Measurements from ENCODE around the gene AKR7A2.

The AKR7A2 gene

GRCh38 chr1:19343617-19344350 lies 31.8 kb upstream of the AKR7A2 start:
- no peak for DNase-seq (ENCODE audit: low read depth)

GRCh38 chr1:19342894-19343616 lies 31.1 kb upstream of the AKR7A2 start:
- no peak for DNase-seq (ENCODE audit: low read depth)

DNA sequence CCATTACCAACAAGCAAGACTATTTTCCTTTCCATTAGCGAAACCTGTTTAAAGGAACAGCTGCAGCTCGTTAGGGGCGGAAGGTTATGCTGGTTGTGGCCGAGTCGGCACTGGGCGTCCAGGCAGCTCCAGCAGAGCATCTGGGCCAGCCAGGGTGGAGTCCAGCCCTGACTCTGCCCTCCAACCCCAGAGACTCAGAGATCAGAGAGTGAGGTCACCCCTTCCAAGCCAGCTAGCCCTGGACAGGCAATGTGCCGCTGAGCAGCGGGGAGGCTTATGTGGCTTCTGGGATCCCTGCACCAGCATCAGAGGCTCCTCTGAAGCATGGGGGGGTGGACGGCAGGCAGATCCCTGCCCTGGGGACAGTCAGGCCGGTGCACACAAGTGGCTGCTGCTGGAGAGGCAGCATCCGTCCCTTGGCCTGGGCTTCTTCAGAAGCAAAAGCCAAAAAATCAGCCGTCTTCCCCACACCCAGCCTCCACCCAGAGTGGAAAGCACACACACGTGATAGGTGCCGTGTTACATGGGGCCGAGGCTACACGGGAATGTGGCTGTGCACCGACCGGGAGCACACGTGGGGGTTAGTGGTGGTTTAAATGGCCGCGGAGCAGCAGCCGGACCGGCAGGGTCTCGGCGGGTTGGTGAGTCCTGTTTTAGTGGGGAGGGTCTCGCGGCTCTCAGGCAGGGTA lies 30.3 kb upstream of the AKR7A2 start:
- peak; percentile 28 for DNase-seq (ENCODE audit: low read depth)

- DNase-seq (ENCODE audit: low read depth), result peak; percentile 44
Observed at GRCh38 chr1:19341201-19342061, 29.5 kb upstream of the AKR7A2 start.

GRCh38 chr1:19340387-19340937 lies 28.5 kb upstream of the AKR7A2 start:
- no peak for DNase-seq (ENCODE audit: low read depth)

DNA sequence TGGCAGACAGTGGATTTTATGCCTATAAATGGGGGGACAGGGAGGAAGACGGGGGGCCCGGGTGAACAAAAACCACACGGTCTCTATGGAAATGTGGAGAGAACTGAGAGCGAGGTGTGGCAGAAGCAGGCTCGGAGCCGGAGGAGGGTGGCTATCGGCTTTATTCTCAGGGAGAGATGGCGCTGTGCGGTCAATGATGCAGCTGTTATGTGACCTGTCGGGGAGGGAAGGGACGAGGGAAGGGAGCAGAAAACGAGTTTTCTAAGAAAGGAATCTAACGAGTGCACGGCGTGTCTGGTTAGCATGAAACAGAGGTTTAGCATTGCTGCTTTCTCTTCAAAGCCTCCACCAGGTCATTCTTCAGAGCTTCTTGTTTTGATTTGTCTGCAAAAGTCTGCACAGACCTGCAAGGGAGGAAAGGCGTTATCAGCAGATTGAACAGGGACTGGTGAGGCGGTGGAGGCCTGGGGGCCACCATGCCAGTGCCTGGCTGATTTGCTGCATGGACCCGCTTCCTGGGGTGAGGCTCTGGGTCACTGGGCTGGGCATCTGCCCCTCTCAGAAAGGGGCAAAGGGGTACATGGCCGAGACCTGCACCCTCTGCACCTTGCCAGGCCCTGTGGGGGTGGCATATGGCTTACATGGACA lies 27.4 kb upstream of the AKR7A2 start:
- DNase-seq (ENCODE audit: low read depth), result no peak

DNA sequence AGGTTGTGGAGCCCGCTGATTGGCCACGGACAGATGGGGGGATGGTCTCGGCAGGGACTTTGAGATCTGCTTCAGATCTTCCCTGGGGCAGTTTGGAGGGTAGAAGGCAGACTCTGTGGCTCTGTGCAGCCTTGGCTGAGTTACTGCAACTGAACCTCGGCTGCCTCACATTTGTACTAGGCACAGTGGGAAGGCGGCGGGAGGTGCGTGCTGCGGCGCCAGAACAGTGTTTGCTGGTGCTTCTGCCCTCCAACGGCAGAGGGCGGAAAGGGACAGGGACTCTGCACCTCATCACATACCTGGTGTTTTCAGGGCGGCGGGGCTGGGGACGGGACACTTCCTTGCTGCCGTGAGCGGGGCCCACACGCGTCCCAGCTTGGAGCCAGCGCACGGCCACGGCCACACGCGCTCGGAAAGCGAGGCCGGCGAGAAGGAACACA lies 26.4 kb upstream of the AKR7A2 start:
- DNase-seq (ENCODE audit: low read depth), result no peak

GRCh38 chr1:19337289-19337688 lies 25.3 kb upstream of the AKR7A2 start:
- DNase-seq (ENCODE audit: low read depth), result no peak

DNA sequence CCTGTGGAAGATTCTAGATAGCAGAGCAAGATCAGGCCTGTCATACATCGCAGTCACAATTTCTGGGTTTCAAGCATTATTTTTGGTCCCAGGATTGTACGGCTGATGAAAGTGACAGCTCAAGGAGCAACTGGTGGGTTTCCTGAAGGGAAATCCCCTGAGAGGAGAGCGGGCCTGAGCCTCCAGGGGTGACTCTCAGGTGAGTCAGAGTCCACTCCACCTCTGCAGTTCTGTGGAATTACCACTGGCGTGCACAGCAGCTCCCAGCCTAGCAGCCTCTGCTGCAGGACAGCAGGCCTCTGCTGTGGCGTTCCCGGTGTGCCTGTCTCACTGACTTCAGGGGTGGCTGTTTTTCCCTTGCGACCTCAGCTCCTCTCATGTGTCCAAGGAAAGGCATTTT lies 24.6 kb upstream of the AKR7A2 start:
- DNase-seq (ENCODE audit: low read depth), result no peak

DNA sequence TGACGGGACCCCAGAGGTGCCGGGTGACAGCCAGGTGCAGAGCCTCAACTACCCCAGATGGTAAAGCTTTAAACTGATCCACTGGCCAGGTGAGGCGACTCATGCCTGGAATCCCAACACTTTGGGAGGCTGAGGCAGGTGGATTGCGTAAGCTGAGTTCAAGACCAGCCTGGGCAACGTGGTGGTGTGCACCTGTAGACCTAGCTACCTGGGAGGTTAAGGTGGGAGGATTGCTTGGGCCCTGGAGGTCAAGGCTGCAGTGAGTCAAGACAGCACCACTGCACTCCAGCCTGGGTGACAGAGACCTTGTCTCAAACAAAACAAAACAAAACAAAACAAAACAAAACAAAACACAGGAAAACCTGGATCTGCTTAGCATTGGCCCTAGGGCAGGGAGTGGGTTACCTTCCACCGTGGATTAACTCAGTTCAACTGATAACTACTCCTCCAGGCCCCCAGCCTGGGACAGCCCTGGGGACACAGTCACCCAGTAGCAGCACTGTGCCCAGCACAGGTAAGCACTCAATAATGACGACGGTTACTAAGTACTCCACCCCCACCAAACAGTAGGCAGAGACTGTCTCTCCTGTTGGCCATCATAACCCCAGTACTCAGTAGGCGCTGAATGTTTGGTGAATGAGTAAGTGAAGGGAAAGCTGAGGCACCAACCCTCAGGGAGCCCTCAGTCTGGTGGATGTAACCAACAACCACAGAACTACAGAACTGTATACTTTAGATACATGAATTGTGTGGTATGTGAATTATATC lies 21.8 kb upstream of the AKR7A2 start:
- no peak for DNase-seq (ENCODE audit: low read depth)

GRCh38 chr1:19332832-19333231 lies 20.9 kb upstream of the AKR7A2 start:
- no peak for DNase-seq (ENCODE audit: low read depth)

DNA sequence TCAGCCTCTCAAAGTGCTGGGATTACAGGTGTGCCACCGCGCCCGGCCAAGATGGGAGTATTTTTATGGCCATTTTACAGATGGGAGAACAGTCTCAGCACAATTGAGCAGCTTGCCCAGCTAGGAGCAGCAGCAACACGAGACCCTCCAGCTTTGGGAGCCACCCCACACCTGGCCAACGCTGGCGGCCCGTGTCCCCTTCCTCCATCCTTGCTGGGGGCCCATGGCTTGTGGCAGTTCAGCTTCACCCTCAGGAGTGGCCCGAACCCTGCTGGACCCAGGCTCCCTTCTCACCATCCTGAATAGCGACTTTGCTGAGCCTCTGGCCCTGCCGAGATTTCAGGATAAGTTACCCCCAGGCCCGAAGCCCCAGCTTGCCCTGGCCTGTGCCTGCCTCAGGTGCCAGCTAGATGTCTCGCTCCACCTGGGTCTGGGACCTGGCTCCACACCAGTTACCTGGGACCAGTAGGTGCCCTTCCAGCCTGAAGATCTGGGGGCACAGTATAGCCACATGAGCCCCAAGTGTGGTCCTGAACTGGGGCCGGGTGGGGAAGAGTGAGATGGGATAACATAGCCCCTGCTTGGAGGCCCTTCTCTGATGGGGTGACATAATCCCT lies 19.4 kb upstream of the AKR7A2 start:
- DNase-seq (ENCODE audit: low read depth), result no peak

DNA sequence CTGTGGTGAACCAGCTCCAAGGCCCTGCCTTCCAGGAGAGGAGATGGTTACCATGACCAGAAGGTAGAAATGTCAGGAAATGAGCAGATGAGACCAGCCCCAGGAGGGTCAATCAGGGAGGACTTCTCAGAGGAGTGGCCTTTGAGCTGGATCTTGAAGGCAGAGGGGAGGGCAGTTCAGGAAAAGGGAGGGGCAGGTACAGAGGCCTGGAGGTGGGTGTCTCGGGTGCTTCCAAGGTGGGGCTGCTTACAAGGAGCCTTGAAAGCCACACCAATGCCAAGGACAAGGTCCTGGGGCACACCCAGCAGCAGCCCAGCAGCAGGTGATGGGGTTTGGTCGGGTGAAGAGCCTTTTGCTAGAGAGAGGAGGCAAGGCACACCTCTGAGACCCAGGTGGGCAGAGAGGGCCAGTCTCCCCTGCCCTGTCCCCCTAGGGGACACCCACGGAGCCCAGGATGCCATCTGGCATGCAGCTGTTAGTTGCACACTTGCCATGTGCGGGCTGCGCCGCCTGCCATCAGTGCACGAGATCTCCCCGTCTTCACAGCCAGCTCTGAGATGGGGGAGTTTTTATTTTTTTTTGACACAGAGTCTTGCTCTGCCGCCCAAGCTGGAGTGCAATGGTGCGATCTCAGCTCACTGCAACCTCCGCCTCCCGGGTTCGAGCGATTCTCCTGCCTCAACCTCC lies 18.6 kb upstream of the AKR7A2 start:
- DNase-seq (ENCODE audit: low read depth), result no peak

DNA sequence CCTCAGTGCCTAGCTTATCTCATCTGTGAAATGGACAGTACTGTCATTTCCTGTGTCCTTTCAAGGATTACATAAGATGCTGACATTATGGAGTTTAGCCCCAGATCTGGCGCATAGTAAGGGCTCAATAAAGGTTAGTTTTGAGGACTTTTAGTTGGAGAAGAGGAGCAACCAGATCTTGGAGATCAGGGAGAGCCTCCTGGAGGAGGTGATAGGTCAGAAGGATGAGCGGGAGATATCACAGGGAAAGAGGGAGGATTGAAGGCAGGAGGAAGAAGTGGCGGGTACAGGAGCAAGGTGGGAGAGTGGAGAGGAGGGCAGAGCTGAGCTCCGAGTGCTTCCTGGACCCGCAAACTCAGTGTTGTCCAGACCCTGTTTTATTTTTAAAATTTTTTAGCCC lies 17.7 kb upstream of the AKR7A2 start:
- DNase-seq (ENCODE audit: low read depth), result no peak

DNA sequence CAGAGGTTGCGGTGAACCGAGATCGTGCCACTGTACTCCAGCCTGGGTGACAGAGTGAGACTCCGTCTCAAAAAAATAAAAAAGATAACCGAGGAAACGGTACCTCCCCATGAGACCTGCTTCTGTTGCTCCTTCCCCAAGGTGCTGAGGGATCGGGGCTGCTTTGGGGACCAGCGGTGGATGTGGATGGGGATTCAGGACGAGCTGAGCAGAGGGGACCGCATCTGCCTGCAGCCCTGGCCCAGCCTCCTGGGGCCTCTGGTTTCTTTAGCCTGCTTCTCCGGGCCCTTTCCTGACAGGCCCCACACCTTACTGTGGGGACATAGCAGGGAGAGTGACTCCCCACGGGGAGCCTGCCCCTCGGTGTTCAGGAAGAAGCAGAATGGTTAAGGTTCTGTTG lies 17.2 kb upstream of the AKR7A2 start:
- no peak for DNase-seq (ENCODE audit: low read depth)

GRCh38 chr1:19328486-19328885 lies 16.5 kb upstream of the AKR7A2 start:
- DNase-seq (ENCODE audit: low read depth), result no peak

DNA sequence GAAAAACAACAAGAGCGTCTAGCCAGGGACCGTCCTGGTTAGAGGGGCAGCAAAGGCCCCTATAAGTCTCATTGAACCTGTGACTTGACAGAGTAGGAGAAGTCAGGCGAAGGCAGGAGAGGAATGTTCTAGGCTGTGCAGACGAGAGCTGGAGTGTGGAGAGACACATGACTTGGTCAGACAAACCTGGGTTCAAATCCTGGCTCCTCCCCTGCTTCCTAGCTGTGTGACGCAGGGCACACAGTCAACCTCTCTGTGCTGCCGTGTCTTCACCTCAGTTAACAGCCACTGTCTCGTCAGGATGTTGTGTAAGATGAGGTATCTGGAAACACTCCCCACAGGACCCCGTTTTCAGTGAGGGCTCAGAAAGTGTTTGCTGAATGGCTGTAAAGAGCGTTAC lies 15.8 kb upstream of the AKR7A2 start:
- DNase-seq (ENCODE audit: low read depth), result no peak

DNA sequence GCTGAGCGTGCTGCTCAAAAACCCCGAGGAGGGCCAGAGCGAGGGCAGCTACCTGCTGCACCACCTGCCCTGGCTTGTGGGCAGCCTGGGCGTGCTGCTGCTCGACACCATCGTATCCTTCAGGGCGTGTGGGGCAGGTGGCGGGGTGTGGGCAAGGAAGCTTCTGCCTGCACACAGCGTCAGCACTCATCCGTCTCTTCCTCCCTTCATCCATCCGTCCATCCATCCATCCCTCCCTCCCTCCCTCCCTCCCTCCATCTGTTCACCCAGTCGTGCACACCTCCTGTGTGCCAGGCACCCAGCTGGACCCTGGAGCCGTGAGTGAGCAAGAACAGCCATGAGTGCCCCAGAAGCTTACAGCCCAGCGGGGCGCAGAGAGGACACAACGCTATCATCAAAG lies 15.4 kb upstream of the AKR7A2 start:
- no peak for DNase-seq (ENCODE audit: low read depth)

GRCh38 chr1:19326748-19327065 lies 14.8 kb upstream of the AKR7A2 start:
- DNase-seq (ENCODE audit: low read depth), result no peak
